Breast epithelium (tissue), 3 donors: ENCODE results near the gene FTCD.

ENCODE experiments used
- POLR2A ChIP-seq: fragments of 450-650 bp; IDR thresholded peaks from one replicate; pipeline ENCODE4 v1.6.1; 2016; ENCODE audit warnings: antibody characterized with exemption, mild to moderate bottlenecking, moderate library complexity
- POLR2AphosphoS5 ChIP-seq, 3 donors: sonication (generic); formaldehyde crosslinking; IDR thresholded peaks; one replicate each; pipeline ENCODE4 v1.6.1; 2017; ENCODE audit warnings: antibody characterized with exemption in 3 of 3
- TF ChIP-seq, protein P1 (sequence below), 3 donors: fragments of 450-650 bp; IDR thresholded peaks; one replicate each; pipeline ENCODE4 v1.5.1; 2016 to 2017; ENCODE audit warnings: antibody characterized with exemption in 3 of 3, mild to moderate bottlenecking in 3 of 3, moderate library complexity in 3 of 3

DNA sequence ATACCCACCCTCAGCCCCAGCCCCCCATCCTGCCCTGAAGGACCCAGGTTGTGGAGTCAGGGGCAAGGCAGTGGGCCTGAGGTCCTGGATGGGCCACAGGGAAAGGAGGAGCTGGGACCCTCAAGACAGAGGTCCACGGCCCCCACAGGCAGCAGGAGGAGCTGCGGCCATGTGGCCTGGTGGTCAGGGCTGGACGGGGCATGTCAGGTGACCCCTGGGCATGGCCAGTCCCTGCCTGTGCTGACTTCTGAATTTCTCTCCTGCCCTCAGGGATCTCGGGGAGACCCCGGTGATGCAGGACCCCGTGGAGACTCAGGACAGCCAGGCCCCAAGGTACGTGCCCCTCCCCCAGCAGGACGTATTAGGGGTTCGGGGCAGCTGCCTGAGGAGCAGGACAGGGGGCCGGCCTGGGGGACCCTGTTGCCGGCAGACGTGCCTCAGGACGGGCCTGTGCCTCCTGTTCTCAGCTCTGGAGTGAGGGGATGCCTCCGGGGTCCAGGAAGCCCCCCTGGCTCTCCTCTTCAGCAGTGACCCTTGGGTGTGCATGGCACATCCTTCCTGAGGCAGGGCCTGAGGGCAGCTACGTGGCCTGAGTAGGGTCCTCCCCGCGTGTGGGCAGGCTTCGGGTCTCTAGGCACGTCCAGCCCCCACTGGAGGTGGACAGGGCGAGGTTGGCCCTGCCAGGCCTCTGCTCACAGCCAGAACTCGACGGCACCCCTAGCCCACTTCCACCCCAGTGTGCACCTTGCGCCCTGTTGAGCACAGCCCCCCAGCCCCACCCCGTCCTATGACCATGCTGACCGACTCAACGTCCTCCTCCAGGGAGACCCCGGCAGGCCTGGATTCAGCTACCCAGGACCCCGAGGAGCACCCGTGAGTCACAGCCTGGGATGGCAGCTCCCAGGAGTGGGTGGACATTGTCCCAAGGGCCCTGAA, 33.8 kb downstream of the FTCD start:
- TF ChIP-seq, protein P1, sequence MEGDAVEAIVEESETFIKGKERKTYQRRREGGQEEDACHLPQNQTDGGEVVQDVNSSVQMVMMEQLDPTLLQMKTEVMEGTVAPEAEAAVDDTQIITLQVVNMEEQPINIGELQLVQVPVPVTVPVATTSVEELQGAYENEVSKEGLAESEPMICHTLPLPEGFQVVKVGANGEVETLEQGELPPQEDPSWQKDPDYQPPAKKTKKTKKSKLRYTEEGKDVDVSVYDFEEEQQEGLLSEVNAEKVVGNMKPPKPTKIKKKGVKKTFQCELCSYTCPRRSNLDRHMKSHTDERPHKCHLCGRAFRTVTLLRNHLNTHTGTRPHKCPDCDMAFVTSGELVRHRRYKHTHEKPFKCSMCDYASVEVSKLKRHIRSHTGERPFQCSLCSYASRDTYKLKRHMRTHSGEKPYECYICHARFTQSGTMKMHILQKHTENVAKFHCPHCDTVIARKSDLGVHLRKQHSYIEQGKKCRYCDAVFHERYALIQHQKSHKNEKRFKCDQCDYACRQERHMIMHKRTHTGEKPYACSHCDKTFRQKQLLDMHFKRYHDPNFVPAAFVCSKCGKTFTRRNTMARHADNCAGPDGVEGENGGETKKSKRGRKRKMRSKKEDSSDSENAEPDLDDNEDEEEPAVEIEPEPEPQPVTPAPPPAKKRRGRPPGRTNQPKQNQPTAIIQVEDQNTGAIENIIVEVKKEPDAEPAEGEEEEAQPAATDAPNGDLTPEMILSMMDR (IDR thresholded peaks at IDR 0.05), result no peak
- TF ChIP-seq POLR2A (no peak), POLR2AphosphoS5 (IDR thresholded peaks at IDR 0.05) (no peak)
